Epidermal melanocyte (primary cell): ENCODE results near the gene PAMR1.
"Not testable (repeated sequence)": the region's sequence is repeated elsewhere in the genome, so short reads cannot be mapped to it uniquely, and the experiment has no call there.

Experiments used
- DNase-seq: peaks from one replicate; pipeline ENCODE4 v3.0.0; 2011; ENCODE audit warnings: low spot score; ENCODE audit not compliant: insufficient read length

Gene PAMR1, protein sequence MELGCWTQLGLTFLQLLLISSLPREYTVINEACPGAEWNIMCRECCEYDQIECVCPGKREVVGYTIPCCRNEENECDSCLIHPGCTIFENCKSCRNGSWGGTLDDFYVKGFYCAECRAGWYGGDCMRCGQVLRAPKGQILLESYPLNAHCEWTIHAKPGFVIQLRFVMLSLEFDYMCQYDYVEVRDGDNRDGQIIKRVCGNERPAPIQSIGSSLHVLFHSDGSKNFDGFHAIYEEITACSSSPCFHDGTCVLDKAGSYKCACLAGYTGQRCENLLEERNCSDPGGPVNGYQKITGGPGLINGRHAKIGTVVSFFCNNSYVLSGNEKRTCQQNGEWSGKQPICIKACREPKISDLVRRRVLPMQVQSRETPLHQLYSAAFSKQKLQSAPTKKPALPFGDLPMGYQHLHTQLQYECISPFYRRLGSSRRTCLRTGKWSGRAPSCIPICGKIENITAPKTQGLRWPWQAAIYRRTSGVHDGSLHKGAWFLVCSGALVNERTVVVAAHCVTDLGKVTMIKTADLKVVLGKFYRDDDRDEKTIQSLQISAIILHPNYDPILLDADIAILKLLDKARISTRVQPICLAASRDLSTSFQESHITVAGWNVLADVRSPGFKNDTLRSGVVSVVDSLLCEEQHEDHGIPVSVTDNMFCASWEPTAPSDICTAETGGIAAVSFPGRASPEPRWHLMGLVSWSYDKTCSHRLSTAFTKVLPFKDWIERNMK

DNA sequence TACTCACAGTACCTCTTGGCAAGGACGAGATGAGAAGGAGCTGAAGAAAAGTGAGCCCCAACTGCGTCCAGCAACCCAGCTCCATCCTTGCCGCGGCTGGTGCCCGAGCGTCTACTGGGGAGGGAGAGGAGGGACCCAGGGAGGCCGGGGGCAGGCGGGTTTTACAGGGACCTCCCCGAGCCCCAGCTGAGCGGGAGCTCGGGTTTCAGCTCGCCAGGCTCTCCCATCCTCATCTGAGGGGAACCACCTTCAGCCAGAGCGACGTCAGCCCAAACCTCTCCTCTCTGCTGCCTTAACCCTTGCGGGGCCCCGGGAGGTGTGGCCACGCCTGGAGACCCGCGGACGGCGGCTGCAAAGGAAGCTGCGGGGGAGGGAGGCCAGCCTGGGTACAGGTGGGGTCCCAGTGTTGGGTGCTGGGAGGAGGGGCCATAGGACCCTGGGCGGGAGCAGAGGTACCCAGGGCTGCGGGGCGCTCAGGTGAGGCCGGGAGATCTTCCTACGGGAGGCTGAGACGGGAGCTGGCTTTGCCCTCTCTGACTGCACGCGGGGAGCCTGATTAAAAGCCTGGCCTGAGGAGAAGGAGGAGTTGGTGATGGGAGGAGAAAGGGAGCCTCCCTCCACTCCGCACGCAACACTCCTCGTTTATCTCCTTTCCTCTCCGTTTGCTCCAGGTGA, at the start of gene PAMR1:
PAMR1 (minus strand) TSS at position 116 of the 675 bp plus-strand sequence; CDS start at position 85, 31 bp downstream.
- peak; percentile 42 for DNase-seq

- no peak for DNase-seq
Observed at GRCh38 chr11:35571696-35572095, 46.3 kb upstream of the PAMR1 start.

- DNase-seq: no peak
Observed at GRCh38 chr11:35567737-35568465, 42.5 kb upstream of the PAMR1 start.

- no peak for DNase-seq
Observed at GRCh38 chr11:35566885-35567284, 41.5 kb upstream of the PAMR1 start.

DNA sequence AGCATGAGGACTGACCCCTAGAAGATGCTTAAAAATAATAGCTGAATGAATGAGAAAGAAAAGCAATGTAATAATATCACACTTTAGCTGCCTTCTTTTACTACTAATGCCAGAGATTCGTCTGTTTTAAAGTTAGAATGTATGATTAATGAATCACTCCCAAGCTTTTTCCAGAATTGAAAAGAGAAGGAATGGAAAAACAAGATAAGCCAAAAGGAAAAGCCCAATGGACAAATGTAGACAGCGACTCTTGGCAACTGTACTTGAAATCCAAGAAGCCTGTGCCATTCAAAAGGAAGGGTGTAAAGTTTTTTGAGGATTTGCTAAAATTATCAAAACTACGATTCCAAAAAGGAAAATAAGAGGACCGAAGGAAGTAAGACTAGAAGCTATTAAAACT, 40.8 kb upstream of the PAMR1 start:
- DNase-seq: no peak

- no peak for DNase-seq
Observed at GRCh38 chr11:35564245-35564595, 38.8 kb upstream of the PAMR1 start.

GRCh38 chr11:35563484-35564244, 38.2 kb upstream of the PAMR1 start:
- DNase-seq: no peak

DNA sequence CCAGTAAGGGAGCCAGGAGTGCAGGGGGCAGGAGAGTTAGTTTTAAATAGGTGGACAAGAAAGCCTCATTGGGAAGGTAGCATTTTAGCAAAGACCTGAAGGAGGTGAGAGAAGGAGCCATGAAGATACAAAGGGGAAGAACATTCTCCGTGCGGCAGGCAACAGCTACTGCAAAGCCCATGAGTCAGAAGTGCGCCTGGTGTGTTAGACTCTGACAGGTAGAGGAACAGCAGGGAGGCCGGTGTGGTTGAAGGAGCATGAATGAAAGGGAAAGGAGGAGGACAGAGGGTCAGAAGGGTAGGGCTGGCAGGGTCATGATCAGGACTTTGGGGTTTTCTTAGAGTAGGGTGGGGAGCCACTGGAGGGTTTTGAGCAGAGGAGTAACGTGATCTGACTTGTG, 34.5 kb upstream of the PAMR1 start:
- DNase-seq: no peak

- no peak for DNase-seq
Observed at GRCh38 chr11:35558513-35558912, 33.1 kb upstream of the PAMR1 start.

DNA sequence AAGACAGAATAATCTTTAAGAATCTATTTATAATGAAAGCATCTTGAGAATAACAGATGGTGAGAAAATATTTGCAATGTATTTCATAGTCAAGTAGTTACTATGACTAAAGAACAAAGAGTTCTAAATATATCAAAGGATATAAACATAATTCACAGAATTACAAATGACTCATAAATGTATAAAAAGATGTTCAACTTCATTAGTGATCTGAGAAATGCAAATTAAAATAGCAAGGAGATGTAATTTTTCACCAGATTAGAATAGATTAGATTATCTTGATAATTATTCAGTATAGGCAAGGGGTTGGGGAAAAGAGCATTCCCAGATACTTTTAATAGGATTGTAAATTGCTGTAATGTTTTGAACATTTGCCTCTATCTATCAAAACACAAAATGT, 30.1 kb upstream of the PAMR1 start:
- no peak for DNase-seq

GRCh38 chr11:35554491-35555437, 29.3 kb upstream of the PAMR1 start:
- DNase-seq: peak; percentile 24

DNA sequence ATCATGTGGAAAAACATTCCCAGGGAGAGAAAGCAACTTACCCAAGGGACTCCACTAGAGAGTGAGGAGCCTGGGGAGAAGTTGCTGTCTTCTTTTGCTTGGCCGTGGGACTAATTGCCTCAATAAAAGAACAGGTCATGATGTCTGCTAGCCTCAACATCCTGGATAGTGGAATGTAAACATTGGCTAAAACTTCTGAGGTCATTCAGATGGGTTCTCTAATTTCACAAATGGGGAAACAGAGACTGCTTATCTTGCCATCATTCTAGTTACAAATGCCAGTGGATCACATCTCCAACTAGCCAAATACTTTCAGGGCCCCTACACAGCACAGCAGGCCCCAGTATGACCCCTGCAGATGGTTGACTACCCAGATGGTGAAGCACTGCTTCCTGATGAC, 28.4 kb upstream of the PAMR1 start:
- DNase-seq: no peak

DNA sequence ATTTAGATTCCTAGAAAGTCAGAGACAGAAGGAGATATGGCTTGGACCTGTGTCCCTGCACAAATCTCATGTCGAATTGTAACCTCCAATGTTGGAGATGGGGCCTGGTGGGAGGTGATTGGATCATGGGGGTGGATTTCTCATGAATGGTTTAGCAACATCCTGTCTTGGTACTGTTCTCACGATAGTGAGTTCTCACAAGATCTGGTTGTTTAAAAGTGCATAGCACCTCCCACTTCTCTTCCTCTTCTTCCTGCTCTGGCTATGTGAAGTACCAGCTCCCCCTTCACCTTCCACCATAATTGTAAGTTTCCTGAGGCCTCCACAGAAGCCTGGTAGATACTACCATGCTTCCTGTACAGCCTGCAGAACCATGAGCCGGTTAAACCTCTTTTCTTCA, 27.6 kb upstream of the PAMR1 start:
- DNase-seq: no peak

- DNase-seq: no peak
Observed at GRCh38 chr11:35552616-35553015, 27.2 kb upstream of the PAMR1 start.

GRCh38 chr11:35550374-35551036, 25.1 kb upstream of the PAMR1 start:
- DNase-seq: no peak

GRCh38 chr11:35549787-35550186, 24.4 kb upstream of the PAMR1 start:
- no peak for DNase-seq

GRCh38 chr11:35548925-35549561, 23.6 kb upstream of the PAMR1 start:
- DNase-seq: no peak

- not testable (repeated sequence) for DNase-seq
Observed at GRCh38 chr11:35547995-35548394, 22.6 kb upstream of the PAMR1 start.

DNA sequence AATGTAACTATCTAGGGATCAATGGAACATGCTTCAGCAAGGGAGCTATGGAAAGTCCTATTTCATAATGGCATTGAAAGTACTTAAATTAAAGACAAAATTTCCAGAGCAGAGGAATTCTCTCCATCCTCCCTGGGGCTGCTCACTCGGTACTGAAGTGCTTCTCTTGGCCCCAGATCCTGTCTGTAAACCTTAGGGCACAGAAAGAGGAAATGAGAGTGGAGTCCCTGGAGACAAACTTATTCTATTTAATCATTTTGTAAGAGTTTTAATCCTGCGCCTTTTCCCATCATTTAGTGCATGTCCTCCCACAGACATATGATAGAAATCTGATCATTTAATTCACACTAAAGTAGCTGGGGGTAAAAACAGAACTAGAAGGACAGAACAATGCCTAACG, 20.9 kb upstream of the PAMR1 start:
- no peak for DNase-seq
